HG03565 (cell line): ENCODE data around the gene CACNG7.
"Not testable (repeated sequence)": the region's sequence is repeated elsewhere in the genome, so short reads cannot be mapped to it uniquely, and the experiment has no call there.

ENCODE experiments used
- ATAC-seq: cut with Tn5 transposase; IDR thresholded peaks from one replicate; pipeline ENCODE4 v1.9.1; 2021; ENCODE audit warnings: mild to moderate bottlenecking, moderate library complexity; ENCODE audit not compliant: unreplicated experiment

The CACNG7 gene

DNA sequence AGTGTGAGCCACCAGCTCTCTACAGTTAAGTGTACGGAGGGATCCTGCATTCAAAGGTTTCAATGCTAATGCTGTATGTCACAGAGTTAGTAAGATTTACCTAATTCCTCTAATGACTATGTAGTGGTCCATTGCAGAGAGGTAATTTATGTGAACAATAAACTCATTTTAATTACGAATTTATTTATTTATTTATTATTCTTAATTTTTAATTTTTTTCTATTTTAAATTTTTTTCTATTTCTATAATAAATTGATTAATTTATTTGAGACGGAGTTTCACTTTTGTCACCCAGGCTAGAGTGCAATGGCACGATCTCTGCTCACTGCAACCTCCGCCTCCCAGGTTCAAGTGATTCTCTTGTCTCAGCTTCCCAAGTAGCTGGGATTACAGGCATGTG, 39.5 kb downstream of the CACNG7 start:
- ATAC-seq = not testable (repeated sequence)

DNA sequence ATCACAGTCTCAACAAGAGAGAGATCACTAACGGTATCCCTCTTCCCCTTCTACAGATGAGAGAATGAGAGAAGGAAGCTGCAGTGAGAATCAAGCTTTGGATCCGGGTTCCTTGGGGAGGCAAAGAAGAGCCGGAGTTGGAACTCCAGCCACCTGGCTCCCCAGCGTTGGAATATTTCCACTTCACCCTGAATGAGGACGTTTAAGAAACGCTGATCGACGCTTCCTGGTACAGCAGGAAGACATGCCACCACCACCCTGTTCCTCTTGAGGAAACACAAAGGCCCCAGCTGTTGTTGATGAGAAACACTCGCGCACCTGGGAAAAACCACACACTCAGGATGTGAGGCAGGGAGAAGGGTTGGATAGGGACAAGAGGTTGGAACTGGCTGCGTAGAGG, 42.4 kb downstream of the CACNG7 start:
- no peak for ATAC-seq

DNA sequence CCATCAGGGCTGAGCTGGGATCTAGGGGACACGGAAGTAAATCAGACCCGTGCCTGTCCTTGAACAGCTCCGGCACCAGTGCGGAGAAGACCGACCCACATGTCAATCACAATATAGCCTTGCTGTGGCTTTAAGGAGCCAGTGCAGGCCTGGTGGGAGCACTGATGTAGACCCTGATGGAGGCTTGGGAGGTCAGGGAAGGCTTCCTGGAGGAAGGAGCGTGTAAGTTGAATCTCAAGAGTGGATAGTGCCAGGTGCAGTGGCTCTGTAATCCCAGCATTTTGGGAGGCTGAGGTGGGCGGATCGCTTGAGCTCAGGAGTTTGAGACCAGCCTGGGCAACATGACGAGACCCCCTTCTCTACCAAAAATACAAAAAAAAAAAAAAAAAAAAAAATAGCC, 42.9 kb downstream of the CACNG7 start:
- no peak for ATAC-seq

DNA sequence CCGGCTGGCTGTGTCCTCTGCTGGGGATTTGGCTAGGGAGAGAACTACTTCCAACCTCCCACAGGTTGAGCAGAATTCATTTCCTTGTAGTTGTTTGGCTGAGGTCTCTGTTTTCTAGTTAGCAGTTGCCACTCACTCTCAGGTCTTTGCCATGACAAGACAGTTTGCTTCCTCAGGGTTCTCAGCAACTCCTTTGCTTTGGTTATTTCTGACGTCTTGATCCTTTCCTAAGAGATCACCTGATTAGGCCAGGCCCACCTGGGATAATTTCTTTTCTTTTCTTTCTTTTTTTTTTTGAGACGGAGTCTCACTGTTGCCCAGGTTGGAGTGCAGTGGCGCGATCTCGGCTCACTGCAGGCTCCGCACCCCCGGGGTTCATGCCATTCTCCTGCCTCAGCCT, 44.3 kb downstream of the CACNG7 start:
- no peak for ATAC-seq

DNA sequence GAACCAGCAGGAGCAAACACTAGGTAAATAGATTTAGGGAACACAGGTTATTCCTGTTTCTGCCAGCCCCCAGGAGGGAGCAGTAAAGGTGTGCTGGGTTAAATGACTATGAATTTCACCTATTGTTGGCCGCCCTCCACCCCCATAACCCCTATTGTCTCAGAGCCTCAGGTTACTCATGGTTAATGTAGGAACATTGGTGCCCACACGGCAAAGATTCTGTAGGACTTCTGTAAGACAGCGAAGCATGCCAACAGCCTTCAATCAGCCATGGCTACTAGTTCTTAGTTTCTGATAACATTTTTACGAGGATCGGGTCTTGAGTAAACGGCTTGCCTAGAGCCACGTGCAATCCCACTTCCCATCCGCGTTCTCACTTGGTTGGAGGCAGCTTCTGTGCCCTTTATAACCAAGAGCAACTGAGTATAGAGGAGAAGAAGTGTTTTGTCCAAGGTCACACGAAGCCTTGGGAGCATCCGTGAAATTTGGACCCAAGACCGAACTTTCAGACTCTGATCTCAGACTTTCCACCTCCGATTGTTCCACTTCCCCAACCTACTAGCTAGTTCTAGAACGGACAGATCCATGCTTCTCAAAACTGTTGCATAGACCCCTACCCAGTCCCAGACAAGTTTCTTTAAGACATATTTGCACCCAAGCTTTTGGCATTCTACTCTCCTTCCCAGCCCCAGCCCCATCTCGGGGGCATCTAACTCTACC, 48.5 kb downstream of the CACNG7 start:
- no peak for ATAC-seq

DNA sequence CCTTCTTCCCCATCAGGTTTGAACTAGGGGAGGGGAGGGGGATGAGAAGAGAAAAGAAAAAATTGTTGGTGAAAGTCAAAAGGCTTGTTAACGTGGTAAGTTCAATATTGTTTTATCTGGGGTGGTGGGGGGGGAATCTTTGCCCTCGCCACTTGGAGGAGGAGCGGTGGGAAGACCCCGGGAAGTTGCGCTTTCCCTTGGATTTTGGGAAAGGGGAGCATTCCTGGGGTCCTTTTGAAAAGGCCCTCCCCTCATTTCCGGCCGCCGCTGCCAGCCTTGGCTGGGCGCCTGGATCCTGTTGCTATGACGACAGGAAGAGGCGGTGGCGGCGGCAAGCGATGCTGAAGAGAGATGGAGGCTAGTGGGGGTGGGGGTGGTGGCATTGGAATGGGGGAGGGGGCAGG, 49.1 kb downstream of the CACNG7 start:
- ATAC-seq = no peak

DNA sequence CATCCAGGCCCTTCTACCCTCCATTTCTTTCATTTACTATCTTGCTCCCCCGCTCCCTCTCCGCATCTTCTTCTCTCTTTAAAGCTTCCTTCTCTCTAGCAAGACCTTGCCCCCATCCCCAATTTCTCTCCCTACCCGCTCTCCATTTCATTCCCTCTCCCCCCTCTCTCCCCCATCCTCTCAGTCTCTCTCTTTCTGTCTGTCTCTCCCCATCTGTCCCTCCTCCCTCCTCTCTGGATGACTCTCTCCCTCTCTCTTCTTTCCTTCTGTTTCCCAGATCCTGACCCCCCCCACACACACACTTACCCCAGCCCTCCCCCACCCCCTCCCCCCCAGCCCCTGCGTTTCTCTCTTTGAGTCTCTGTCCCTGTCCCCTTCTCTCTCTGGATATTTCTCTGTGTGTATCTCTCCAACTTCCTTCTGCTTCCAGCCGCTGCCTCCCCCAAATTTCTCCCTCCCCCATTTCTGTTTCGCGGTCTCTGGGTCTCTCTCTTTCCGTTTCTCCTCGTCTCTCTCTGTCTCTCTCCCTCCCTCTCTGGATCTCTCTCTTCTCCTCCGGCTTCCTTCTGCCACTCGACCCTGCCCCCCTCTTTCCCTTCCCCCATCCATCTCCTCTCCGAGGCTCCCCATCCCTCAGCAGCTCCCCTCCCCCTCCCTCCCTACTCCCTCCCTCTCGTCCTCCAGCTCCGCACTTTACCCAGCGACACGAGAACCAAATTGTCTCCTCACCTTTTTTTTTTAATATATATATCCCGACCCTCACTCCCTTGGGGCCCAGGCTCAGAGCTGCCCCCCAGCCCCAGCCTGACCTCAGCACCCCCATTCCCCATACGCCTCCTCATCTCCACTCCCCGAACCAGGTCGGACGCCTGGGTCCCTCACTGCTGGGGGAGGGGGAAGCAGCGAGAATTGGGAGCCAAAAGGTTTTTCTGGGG, 50.0 kb downstream of the CACNG7 start:
- ATAC-seq = no peak

DNA sequence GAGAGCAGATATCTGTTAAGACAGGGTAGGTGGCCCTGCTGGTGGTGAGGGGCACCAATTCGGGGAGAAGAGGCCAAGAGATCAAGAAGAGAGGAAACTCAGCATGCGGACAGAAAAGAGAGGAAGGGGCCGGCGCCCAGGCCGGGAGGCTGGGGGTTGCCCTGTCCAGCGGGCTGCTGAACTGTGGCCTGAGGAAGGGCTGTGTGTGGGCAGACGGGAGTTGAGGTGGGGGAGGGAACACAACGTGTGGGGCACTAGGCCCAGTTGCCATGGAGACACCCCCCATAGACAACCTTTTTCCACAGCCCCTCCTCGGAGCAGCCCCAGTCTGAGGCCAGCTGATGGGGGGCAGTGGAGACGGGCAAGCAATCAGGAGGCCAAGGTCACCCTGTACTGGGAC, 51.1 kb downstream of the CACNG7 start:
- ATAC-seq = no peak

DNA sequence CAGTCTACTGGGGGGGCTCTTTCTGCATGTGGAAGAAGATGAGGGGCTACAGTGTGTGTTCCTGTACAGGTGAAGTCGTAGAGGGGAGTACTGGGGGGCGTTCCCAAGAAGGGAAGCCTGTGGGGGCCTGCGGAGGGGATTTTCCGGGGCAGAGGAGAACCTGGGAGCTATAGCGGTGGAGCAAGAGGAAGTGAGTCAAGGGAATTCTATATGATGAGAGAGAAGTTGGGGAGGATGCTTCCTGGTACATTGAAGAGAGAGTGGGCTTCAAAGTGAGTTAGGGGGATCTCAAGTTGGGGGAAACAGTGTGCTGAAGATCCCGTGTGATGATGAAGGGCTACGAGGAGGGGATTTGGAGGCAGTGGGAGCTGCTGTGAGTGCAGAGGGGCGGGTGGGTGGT, 51.8 kb downstream of the CACNG7 start:
- ATAC-seq = no peak

DNA sequence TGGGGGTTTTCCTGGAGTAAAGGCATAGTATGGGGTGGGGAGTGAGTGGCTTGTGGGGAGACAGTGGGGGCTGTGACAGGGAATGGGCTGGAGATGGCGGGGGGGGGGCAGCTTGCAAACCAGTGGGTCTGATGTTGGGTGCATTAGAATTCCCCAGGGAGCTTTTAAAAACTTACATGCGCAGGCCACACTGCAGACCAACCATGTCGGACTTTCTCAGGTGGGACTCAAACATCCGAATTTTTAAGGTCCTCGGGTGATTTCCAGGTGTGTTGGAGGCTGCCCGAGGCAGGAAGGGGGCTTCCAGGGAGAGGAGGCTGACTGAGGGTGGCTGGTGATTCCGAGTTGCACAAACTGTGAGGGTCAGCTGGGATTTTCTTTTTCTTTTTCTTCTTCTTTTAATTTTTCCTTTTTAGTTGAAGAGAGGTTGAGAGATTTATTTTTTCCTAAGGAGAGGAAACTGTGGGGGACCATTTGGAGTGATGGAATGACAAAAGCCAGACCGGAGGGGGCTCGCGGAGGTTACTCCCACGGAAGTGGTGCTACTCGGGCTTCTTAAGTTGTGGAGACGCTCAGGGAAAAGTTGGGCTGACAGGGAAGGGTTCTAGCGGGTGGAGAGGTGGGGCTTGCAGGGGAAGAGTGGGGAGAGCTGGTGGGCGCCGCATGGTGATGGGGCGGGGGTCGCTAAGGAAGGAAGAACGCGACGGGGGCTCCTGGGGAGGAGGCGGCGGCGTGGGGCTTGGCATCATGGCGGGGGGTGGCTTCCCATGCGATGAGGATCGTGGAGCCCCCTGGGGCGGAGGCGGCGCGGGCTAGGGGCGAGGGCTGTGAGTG, 52.7 kb downstream of the CACNG7 start:
- no peak for ATAC-seq

DNA sequence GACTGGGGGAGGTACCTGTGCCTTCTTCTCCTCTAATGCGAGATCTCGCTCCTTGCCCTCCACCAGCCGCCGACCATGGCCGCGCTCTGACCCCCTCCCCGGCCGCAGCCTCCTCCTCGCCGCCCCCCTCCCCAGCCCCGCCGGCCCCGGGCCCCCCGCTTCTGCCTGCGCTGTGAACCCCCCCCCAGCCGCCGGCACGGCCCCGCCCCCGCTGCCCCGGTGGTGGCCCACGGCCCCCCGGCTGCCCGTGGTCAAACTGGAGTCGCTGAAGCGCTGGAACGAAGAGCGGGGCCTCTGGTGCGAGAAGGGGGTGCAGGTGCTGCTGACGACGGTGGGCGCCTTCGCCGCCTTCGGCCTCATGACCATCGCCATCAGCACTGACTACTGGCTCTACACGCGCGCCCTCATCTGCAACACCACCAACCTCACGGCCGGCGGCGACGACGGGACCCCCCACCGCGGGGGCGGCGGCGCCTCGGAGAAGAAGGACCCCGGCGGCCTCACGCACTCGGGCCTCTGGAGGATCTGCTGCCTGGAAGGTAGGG, 53.9 kb downstream of the CACNG7 start, which contains the start of gene CACNG8:
Gene CACNG8, plus strand, starts transcription at position 51 of the 545 bp plus-strand sequence.
- no peak for ATAC-seq

DNA sequence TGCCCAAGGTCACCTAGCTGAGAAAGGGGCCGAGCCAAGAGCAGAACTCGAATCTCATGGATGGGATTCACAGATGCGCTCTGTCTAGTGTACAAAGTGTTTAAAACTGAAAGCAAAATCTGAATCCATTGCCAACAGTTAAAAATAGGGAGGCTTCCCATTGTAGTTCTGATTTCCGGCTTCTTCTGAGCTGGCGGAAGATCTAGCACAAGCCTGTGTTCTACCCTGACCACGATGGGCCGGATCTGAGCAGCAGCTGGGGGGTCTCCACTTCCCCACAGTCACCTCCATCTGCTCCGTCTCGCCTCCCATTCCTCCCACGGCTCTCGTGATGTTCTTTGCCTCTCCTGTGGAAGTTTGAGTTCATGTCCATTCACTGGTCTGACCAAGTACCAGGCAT, 56.0 kb downstream of the CACNG7 start:
- ATAC-seq = no peak

DNA sequence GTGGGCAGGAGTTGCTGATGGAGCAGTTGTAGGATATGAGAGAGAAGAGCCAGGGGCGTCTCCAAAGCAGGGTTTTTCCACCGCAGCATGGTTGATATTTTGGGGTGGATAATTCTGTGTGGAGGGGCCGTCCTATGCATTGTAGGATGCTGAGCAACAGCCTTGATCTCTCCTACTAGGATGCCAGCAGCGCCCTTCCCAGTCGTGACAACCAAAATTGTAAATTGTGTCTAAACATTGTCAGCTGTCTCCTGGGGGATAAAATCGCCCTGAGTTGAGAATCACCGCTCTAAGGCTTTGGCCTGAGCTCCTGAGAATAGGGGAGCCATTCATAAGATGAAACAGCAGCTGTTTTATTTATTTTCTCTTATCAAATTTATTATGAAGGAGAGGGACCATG, 57.9 kb downstream of the CACNG7 start:
- ATAC-seq = no peak

DNA sequence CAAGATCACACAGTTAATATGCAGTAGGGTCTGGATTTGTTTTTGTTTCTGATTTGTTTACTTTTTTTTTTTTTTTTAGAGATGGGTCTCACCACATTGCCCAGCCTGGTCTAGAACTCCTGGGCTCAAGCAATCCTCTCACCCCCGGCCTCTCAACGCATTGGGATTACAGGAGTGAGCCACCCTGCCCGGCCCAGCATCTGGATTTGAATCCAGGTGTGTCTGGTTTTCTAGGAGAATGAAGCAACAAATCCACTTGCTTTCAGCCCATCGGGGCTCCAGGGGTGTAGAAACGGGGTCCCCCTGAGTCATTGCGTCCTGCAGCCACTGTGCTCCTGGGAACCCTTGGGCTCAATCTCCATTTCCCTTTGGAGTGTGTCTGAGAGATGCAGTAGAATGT, 60.3 kb downstream of the CACNG7 start:
- ATAC-seq = no peak

DNA sequence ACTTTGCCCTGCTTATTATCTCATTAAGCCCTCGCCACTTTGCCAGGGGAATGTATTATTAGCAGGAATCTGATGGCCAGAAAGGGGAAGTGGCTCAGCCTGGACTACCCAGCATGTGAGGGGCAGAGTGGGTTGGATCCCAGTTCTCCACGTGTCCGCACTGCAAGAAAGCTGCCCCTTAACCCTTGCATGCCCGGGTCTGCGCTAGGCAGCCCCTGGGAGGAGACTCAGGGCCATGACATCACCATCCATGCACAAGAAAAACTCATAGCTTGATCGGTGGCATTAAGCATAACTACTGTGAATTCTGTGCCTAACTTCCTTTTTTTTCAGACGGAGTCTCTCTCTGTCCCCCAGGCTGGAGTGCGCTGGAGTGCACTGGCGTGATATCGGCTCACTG, 62.6 kb downstream of the CACNG7 start:
- no peak for ATAC-seq

DNA sequence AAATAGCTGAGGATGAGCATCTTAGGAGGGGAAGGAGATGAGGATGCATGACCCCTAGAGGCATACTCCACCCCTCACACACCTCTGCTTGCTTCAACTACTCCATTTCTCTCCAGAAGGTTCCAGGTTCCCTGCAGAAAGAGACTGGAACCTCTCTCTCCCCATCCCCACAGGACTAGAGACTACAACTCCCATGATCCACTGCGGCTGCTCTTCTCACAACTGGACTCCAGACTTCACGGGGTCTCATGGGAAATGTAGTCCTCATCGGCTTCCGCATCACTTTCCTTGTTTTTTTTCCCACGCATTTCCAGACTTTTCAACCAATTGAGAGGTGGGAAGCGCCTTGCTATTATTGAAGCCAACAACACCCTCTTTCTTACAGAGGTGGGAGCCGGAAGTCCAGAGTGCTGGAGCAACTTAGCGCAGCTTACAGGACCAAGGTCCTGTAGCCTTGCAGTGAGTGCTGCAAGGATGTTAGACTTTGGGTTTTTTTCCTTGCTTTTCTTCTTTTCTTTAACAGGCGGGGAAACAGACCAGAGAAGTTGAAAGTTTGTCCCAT, 68.4 kb downstream of the CACNG7 start:
- no peak for ATAC-seq

DNA sequence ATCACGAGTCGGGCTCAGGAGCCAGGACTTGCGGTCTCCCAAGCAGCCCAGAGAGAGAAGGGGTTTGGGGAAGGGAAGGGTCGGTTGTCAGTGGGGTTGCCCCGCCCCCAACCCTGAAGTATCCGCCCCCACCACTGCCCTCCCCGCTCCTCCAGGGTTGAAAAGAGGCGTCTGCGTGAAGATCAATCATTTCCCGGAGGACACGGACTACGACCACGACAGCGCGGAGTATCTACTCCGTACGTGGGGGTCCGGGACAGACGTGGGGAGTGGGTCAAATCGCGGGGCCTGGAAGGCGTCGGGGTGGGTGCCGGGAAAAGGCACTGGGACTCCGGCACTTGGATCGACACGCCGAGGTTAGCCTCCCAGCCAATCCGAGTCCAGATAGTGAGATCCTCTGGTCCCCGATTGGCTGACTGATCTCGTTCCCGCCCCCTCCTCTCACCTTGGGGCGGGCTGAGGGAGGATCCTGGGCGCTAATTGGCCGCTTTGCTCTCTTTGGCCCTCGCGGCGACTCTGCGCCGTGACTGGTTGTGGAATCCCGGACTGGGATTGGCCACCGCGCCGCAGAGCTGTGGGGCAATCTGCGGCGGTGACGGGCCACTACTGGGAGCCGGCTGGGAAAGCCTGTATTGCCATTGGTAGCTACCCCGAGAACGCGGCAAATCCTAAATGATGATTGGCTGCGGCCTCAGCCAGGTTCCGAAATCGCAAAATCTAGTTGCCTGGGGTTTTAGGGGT, 69.1 kb downstream of the CACNG7 start:
- no peak for ATAC-seq

DNA sequence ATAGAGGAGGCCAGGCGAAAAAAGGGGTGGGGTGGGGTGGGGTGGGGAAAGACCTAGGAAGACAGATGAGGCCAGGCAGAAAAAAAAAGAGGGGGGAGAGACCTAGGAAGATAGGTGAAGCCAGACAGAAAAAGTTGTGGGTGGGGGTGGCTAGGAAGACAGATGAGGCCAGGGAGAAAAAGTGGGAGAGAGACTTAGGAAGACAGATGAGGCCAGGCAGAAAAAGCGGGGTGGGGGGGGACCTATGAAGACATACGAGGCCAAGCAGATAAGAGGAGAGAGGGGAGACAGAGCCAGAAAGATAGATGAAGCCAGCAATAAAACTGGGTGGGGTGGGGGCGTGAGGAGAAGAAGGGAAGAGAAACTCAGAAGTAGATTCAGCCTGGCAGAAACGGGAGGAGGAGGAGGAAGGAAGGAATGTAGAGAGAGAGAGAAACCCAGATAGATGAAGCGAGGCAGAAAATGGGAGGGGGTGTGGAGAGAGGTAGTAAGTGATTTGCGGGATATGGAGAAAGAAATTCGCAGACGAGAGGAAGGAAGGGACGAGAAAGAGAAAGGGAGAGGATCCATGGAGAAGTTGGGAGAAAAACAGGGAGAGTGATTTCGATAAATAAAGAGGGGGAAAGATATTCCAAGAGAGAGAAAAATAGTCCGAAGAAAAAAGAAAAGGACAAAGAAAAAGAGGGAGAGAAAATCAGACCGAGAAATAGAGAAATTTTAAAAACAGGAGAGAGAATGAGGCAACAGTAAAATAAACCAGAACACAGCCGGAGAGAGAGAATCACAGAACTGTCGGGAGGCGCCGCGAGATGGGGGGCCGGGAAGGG, 70.1 kb downstream of the CACNG7 start:
- no peak for ATAC-seq
